Loucy (cell line): Measurements from ENCODE around the gene BCKDHB.
"Not testable (repeated sequence)": the region's sequence is repeated elsewhere in the genome, so short reads cannot be mapped to it uniquely, and the experiment has no call there.

Experiments used
- H2AFZ ChIP-seq: fragments of 200-600 bp; sonication (generic); 2 replicates; pipeline ENCODE4 v1.6.0; 2016; ENCODE audit warnings: antibody characterized with exemption, mild to moderate bottlenecking, low read length, moderate library complexity
- H3F3A ChIP-seq: fragments of 200-600 bp; 2 replicates; pipeline ENCODE4 v1.6.0; 2016; ENCODE audit warnings: antibody characterized with exemption, low read depth, mild to moderate bottlenecking
- H3K27me3 ChIP-seq: fragments of 200-600 bp; sonication (generic); 2 replicates; pipeline ENCODE4 v1.6.1; 2014; ENCODE audit warnings: low read length, mild to moderate bottlenecking; ENCODE audit not compliant: insufficient read depth, poor library complexity, severe bottlenecking
- H3K36me3 ChIP-seq: fragments of 200-600 bp; sonication (generic); 2 replicates; pipeline ENCODE4 v1.6.1; 2016; ENCODE audit warnings: low read length; ENCODE audit not compliant: insufficient read depth
- H3K4me1 ChIP-seq: fragments of 200-600 bp; sonication (generic); 2 replicates; pipeline ENCODE4 v1.5.1; 2014; ENCODE audit warnings: low read length, mild to moderate bottlenecking; ENCODE audit not compliant: insufficient read depth, poor library complexity, severe bottlenecking
- H3K4me2 ChIP-seq: fragments of 200-600 bp; sonication (generic); 2 replicates; pipeline ENCODE4 v1.6.0; 2014; ENCODE audit warnings: antibody characterized with exemption, low read length, low read depth, mild to moderate bottlenecking; ENCODE audit not compliant: poor library complexity, severe bottlenecking
- H3K4me3 ChIP-seq: fragments of 200-600 bp; sonication (generic); 2 replicates; pipeline ENCODE4 v1.5.1; 2014; ENCODE audit warnings: low read length, mild to moderate bottlenecking, mixed read lengths; ENCODE audit not compliant: poor library complexity, severe bottlenecking
- H3K79me2 ChIP-seq: fragments of 200-600 bp; sonication (generic); 2 replicates; pipeline ENCODE4 v1.6.1; 2014; ENCODE audit warnings: low read length; ENCODE audit not compliant: insufficient read depth
- H3K9ac ChIP-seq: fragments of 200-600 bp; sonication (generic); 2 replicates; pipeline ENCODE4 v1.6.0; 2014; ENCODE audit warnings: mild to moderate bottlenecking, low read depth, low read length, moderate library complexity; ENCODE audit not compliant: poor library complexity, severe bottlenecking
- H3K9me2 ChIP-seq: fragments of 200-600 bp; sonication (generic); replicated peaks from 2 replicates; pipeline ENCODE4 v1.6.1; 2016; ENCODE audit warnings: low read depth, low read length, mixed read lengths
- H3K9me3 ChIP-seq: fragments of 200-600 bp; sonication (generic); 2 replicates; pipeline ENCODE4 v1.6.1; 2014; ENCODE audit warnings: mild to moderate bottlenecking, antibody characterized with exemption, low read length, low read depth; ENCODE audit not compliant: insufficient read depth
- H4K20me1 ChIP-seq: fragments of 200-600 bp; sonication (generic); 2 replicates; pipeline ENCODE4 v1.6.0; 2014; ENCODE audit warnings: antibody characterized with exemption, low read length, mild to moderate bottlenecking; ENCODE audit not compliant: insufficient read depth, poor library complexity, severe bottlenecking
- CTCF ChIP-seq: fragments of 200-600 bp; sonication (generic); conservative IDR thresholded peaks from 2 replicates; pipeline ENCODE4 v1.5.1; 2014; ENCODE audit warnings: mild to moderate bottlenecking, antibody characterized with exemption, low read length
- EZH2phosphoT487 ChIP-seq: fragments of 200-600 bp; IDR thresholded peaks from 2 replicates; pipeline ENCODE4 v1.6.1; 2018; ENCODE audit warnings: antibody characterized with exemption, mild to moderate bottlenecking, moderate library complexity, borderline replicate concordance

Gene BCKDHB

DNA sequence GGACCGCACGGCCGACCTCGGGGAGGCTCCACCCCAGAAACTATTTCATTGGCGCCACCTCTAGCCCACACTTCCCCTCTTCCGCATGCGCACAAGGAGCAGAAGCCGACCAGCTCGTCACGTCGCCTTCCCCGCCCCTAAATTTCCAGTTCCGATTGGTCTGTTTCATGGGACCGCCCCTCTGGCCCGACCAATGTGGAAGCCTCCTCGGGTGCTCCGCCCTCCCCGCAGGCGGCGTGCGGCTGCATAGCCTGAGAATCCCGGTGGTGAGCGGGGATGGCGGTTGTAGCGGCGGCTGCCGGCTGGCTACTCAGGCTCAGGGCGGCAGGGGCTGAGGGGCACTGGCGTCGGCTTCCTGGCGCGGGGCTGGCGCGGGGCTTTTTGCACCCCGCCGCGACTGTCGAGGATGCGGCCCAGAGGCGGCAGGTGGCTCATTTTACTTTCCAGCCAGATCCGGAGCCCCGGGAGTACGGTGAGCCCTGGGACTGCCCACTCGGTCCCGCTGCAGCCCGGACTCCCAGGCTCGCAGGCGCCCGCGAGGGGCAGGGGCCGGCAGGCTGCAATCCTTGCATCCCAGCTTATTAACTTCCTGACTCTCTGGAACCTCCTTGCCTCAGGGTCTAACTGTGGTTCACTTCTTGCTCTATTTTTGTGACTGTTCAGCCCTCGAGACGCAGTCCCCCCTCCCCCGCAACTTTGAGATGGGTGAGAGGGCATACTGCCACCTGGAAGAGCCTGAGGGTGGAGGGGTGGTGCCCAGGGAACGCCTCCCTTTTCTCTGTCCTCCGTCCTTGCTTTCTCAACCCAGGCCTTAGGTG lies at the start of gene BCKDHB:
Gene BCKDHB (plus strand): TSS at position 254 of the 818 bp plus-strand sequence. CDS start 23 bp downstream, at position 277.
- H3K9me3 ChIP-seq = no peaks in the 10 kb centered on the region
- H3F3A ChIP-seq = no peaks in the 10 kb centered on the region
- no peaks in the 10 kb centered on the region for H3K27me3 ChIP-seq
- no peaks in the 10 kb centered on the region for H3K9me2 ChIP-seq
- H3K36me3 ChIP-seq = no peaks in the 10 kb centered on the region
- H3K4me1 ChIP-seq = peaks cover 28% of the 10 kb centered on the region
- peak within 1 kb of the TSS; percentile 95 for H2AFZ ChIP-seq
- peak within 1 kb of the TSS; percentile 96 for H3K4me3 ChIP-seq
- H4K20me1 ChIP-seq = no peaks in the 10 kb centered on the region
- H3K4me2 ChIP-seq = peak within 1 kb of the TSS; percentile 82
- H3K79me2 ChIP-seq = peaks cover 13% of the 10 kb centered on the region
- H3K9ac ChIP-seq = peak within 1 kb of the TSS; percentile 77
- TF ChIP-seq CTCF (no peak), EZH2phosphoT487 (no peak)

DNA sequence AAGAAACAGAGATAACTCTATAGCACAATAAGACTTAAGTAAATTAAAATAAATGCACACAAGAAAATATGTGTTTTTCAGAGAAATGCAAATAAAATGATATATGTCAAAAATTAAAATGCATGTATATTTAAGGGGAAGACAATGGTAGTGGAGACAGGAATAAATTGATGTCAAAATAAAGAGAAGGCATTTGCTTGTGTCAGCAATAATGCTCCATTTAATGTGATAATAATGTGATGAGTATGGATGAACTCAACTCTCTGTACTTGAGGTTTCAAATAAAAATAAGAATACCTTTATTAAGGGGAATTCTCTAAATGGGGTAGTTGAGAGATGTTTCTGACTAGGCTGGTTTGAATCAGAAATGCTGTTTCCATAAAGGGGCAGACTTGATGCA lies 45.7 kb upstream of the BCKDHB start:
- Histone ChIP-seq H3K27me3 (no peaks in the 10 kb centered on the region), H4K20me1 (no peaks in the 10 kb centered on the region), H3K9ac (no peak overlapping the region), H3K36me3 (no peaks in the 10 kb centered on the region), H3K9me3 (no peaks in the 10 kb centered on the region), H3K79me2 (no peaks in the 10 kb centered on the region), H3K9me2 (no peaks in the 10 kb centered on the region), H3K4me2 (no peak overlapping the region), H3K4me3 (no peak overlapping the region), H2AFZ (no peak overlapping the region), H3K4me1 (no peaks in the 10 kb centered on the region), H3F3A (no peaks in the 10 kb centered on the region)
- TF ChIP-seq EZH2phosphoT487 = no peak
- no peak for TF ChIP-seq CTCF

DNA sequence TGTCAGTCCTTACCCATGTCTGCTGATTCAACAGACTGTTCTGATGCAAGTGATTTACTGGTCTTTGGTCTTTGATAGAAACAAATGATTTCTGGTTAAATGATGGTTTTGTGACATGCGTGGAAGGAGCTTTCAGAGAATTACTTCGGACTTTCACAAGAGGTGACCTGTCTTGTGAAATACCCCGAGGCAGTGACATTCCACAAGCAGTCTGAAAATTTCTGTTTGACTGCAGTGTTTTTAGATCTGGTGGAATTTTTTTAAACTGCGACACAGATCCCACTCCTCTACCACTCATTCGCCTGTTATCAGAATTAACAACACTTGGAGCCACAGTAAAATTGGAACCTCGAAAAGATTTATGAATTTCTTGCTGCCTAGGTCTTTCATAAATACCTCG lies 38.3 kb upstream of the BCKDHB start:
- not testable (repeated sequence) for H3F3A ChIP-seq, H4K20me1 ChIP-seq, H3K9ac ChIP-seq, H3K79me2 ChIP-seq, H3K9me2 ChIP-seq, H3K9me3 ChIP-seq, H3K27me3 ChIP-seq, H3K4me3 ChIP-seq, H3K4me2 ChIP-seq, H3K4me1 ChIP-seq, H3K36me3 ChIP-seq, H2AFZ ChIP-seq

DNA sequence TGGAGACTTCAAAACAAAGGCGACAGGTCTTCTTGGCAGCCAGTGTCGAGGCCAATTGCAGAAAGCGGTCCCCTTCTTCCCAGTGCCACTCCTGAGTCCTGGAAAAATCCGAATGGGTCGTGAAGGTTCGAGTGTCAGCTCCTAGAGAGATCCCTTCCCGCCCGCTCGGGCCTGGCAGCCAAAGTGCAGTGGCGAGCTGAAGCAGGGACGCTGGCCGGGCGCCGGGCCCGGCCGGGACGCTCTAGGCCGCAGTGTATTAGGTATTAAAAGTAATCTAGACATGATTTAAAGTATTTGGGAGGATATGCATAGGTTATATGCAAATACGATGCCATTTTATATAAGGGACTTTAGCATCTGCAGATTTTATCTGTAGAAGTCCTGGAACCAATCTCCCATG lies 36.0 kb upstream of the BCKDHB start:
- not testable (repeated sequence) for H3K4me1 ChIP-seq, H3K9me3 ChIP-seq, H3K9me2 ChIP-seq

More for the DNA sequence above, 36.0 kb upstream of the BCKDHB start:
- H3K4me3 ChIP-seq, H3K79me2 ChIP-seq, H2AFZ ChIP-seq, H4K20me1 ChIP-seq, H3K36me3 ChIP-seq, H3F3A ChIP-seq, H3K27me3 ChIP-seq, H3K4me2 ChIP-seq, H3K9ac ChIP-seq: not testable (repeated sequence)
